Vagina (tissue), 2 donors: Measurements from ENCODE around the gene ISYNA1.

Source experiments
- POLR2A ChIP-seq, 2 donors: fragments of 450-650 bp; IDR thresholded peaks; one replicate each; pipeline ENCODE4 v1.6.1; 2017; ENCODE audit warnings: antibody characterized with exemption in 2 of 2, mild to moderate bottlenecking in 2 of 2, moderate library complexity in 2 of 2
- TF ChIP-seq, protein P1 (sequence below), 3 experiments: fragments of 450-650 bp in 2 of 3; fragments of 200-600 bp in 1 of 3; sonication (generic) in 1 of 3; IDR thresholded peaks; one replicate each; pipeline ENCODE4 v1.5.1; 2017 to 2019; ENCODE audit warnings: antibody characterized with exemption in 3 of 3, mild to moderate bottlenecking in 2 of 3, moderate library complexity in 2 of 3

DNA sequence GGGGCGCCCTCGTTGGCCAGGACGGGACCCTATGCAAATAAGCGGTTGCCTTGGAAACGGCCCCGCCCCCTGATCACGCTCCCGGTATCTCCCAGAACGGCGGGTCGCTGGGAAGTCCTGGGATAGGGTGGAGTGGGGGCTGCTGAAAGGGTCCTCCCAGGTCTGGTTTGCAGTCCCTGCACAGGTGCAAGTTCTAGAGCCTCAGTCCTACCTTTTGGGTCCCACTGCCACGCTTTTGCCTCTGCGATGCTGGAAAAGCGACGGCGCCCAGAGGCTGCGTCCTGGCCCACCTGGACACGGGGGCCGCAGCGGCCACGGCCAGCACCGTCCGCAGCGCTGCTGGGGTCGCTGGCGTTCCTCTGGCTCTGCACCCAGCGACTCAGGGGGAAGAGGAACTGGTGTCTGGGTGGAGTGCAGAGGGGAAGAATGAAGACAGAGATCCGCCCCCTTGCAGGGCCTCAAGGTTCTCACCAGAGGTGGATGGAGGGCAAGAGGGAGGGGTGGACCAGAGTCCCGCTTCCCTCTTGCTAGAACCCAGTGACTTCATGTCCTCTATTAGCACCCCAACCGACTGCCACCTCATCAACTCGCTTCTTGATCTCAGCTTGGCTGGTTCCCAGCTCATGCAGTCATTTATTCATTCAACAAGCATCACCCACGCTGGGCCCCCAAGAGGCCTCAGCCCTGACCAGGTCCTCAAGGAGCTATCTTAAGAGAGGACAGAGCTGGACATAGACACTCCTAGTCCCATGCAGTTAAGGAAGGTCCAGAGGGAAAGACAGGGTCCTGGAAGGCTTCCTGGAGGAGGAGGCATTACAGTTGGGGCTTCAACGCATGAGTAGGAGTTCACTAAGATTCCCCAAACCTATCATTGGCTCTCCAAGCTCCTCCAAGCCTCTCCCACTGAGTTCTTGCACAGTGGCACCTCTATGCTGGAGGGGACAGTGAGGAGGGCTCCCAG lies 40.4 kb downstream of the ISYNA1 start, which contains the start of gene LRRC25:
- TF ChIP-seq, protein P1, sequence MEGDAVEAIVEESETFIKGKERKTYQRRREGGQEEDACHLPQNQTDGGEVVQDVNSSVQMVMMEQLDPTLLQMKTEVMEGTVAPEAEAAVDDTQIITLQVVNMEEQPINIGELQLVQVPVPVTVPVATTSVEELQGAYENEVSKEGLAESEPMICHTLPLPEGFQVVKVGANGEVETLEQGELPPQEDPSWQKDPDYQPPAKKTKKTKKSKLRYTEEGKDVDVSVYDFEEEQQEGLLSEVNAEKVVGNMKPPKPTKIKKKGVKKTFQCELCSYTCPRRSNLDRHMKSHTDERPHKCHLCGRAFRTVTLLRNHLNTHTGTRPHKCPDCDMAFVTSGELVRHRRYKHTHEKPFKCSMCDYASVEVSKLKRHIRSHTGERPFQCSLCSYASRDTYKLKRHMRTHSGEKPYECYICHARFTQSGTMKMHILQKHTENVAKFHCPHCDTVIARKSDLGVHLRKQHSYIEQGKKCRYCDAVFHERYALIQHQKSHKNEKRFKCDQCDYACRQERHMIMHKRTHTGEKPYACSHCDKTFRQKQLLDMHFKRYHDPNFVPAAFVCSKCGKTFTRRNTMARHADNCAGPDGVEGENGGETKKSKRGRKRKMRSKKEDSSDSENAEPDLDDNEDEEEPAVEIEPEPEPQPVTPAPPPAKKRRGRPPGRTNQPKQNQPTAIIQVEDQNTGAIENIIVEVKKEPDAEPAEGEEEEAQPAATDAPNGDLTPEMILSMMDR (IDR thresholded peaks at IDR 0.05), result no peak
- TF ChIP-seq POLR2A (IDR thresholded peaks at IDR 0.05), result no peak
